Testis (tissue), 2 donors: ENCODE data around the gene MRPL50.

Source experiments
- CTCF ChIP-seq, 3 experiments: fragments of 450-650 bp in 2 of 3; fragments of 200-600 bp in 1 of 3; sonication (generic) in 1 of 3; IDR thresholded peaks; one replicate each; pipeline ENCODE4 v1.5.1; 2016 to 2019; ENCODE audit warnings: antibody characterized with exemption in 3 of 3, mild to moderate bottlenecking in 2 of 3, moderate library complexity in 1 of 3
- POLR2A ChIP-seq: fragments of 450-650 bp; IDR thresholded peaks from one replicate; pipeline ENCODE4 v1.6.1; 2017; ENCODE audit warnings: antibody characterized with exemption, mild to moderate bottlenecking, moderate library complexity

GRCh38 chr9:101408374-101409078 lies 10.1 kb upstream of the MRPL50 start:
- TF ChIP-seq POLR2A (no peak), CTCF (IDR thresholded peaks at IDR 0.05) (no peak)
